ENCODE results near the gene ANKRD33B.

ANKRD33B gene

GRCh38 chr5:10654566-10654965 is 90.7 kb downstream of the ANKRD33B start:
- TF ChIP-seq CTCF (conservative IDR thresholded peaks at IDR 0.05; ENCODE audit: low read depth, low read length) = no peak
- no peak for DNase-seq (ENCODE audit: low read depth)
- no peak overlapping the region for H3K4me3 ChIP-seq (ENCODE audit: low read length)

GRCh38 chr5:10655161-10655971 is 91.5 kb downstream of the ANKRD33B start:
- H3K4me3 ChIP-seq (ENCODE audit: low read length) = no peak overlapping the region
- no peak for TF ChIP-seq CTCF (conservative IDR thresholded peaks at IDR 0.05; ENCODE audit: low read depth, low read length)
- no peak for DNase-seq (ENCODE audit: low read depth)

GRCh38 chr5:10655972-10656830 is 92.3 kb downstream of the ANKRD33B start:
- DNase-seq (ENCODE audit: low read depth) = no peak
- no peak overlapping the region for H3K4me3 ChIP-seq (ENCODE audit: low read length)
- TF ChIP-seq CTCF (conservative IDR thresholded peaks at IDR 0.05; ENCODE audit: low read depth, low read length) = no peak

GRCh38 chr5:10658265-10658664 is 94.4 kb downstream of the ANKRD33B start:
- no peak overlapping the region for H3K4me3 ChIP-seq (ENCODE audit: low read length)
- no peak for TF ChIP-seq CTCF (conservative IDR thresholded peaks at IDR 0.05; ENCODE audit: low read depth, low read length)
- no peak for DNase-seq (ENCODE audit: low read depth)

- no peak for DNase-seq (ENCODE audit: low read depth)
- no peak for TF ChIP-seq CTCF (conservative IDR thresholded peaks at IDR 0.05; ENCODE audit: low read depth, low read length)
- no peak overlapping the region for H3K4me3 ChIP-seq (ENCODE audit: low read length)
These were observed 96.3 kb downstream of the ANKRD33B start for GRCh38 chr5:10660135-10660534.

GRCh38 chr5:10660720-10661387 is 97.0 kb downstream of the ANKRD33B start:
- H3K4me3 ChIP-seq (ENCODE audit: low read length) = no peak overlapping the region
- DNase-seq (ENCODE audit: low read depth) = no peak
- TF ChIP-seq CTCF (conservative IDR thresholded peaks at IDR 0.05; ENCODE audit: low read depth, low read length) = no peak

Measured in retinal pigment epithelial cell (primary cell).